Hepatocyte (in vitro differentiated cells): ENCODE data around the gene CRAMP1. TPM values are rescaled to one million over a fixed set of nuclear protein-coding genes. Genes with fewer than 3 reads are reported as not detected.

Experiments
- DNase-seq: peaks from one replicate; pipeline ENCODE4 v3.0.0-alpha.2; 2016; ENCODE audit warnings: low spot score
- H2AFZ ChIP-seq: fragments of 200-600 bp; sonication (generic); 2 replicates; pipeline ENCODE4 v1.6.0; 2016; ENCODE audit warnings: antibody characterized with exemption, mild to moderate bottlenecking
- H3K27ac ChIP-seq: fragments of 200-600 bp; sonication (generic); 2 replicates; pipeline ENCODE4 v1.5.1; 2016; ENCODE audit warnings: mild to moderate bottlenecking
- H3K27me3 ChIP-seq: fragments of 200-600 bp; sonication (generic); 2 replicates; pipeline ENCODE4 v1.6.1; 2016
- H3K36me3 ChIP-seq: fragments of 200-600 bp; sonication (generic); replicated peaks from 2 replicates; pipeline ENCODE4 v1.5.1; 2016; ENCODE audit warnings: low read depth; ENCODE audit not compliant: insufficient read depth
- H3K4me1 ChIP-seq: fragments of 200-600 bp; sonication (generic); 2 replicates; pipeline ENCODE4 v1.5.1; 2016; ENCODE audit warnings: mild to moderate bottlenecking, moderate library complexity; ENCODE audit not compliant: insufficient read depth
- H3K4me2 ChIP-seq: fragments of 200-600 bp; sonication (generic); 2 replicates; pipeline ENCODE4 v1.6.0; 2016
- H3K4me3 ChIP-seq: fragments of 200-600 bp; sonication (generic); 2 replicates; pipeline ENCODE4 v1.5.1; 2016; ENCODE audit warnings: mild to moderate bottlenecking
- H3K79me2 ChIP-seq: fragments of 200-600 bp; sonication (generic); 2 replicates; pipeline ENCODE4 v1.6.0; 2017; ENCODE audit warnings: mild to moderate bottlenecking
- H3K9me2 ChIP-seq: fragments of 200-600 bp; sonication (generic); replicated peaks from 2 replicates; pipeline ENCODE4 v1.6.0; 2017; ENCODE audit warnings: mild to moderate bottlenecking; ENCODE audit not compliant: insufficient read depth
- H3K9me3 ChIP-seq: fragments of 200-600 bp; sonication (generic); 2 replicates; pipeline ENCODE4 v1.5.1; 2016; ENCODE audit warnings: low read depth, mild to moderate bottlenecking
- H4K20me1 ChIP-seq: fragments of 200-600 bp; sonication (generic); 2 replicates; pipeline ENCODE4 v1.6.0; 2016; ENCODE audit warnings: mild to moderate bottlenecking; ENCODE audit not compliant: insufficient read depth, poor library complexity, severe bottlenecking
- CTCF ChIP-seq: fragments of 200-600 bp; sonication (generic); IDR thresholded peaks from 2 replicates; pipeline ENCODE4 v1.5.1; 2016; ENCODE audit warnings: antibody characterized with exemption, mild to moderate bottlenecking; ENCODE audit not compliant: poor library complexity
- EZH2 ChIP-seq: fragments of 200-600 bp; sonication (generic); IDR thresholded peaks from 2 replicates; pipeline ENCODE4 v1.6.1; 2016; ENCODE audit warnings: antibody characterized with exemption, mild to moderate bottlenecking, borderline replicate concordance
- EZH2phosphoT487 ChIP-seq: fragments of 200-600 bp; sonication (generic); IDR thresholded peaks from one replicate; pipeline ENCODE4 v1.6.1; 2018; ENCODE audit warnings: antibody characterized with exemption, mild to moderate bottlenecking, low read depth, moderate library complexity; ENCODE audit not compliant: unreplicated experiment, severe bottlenecking
- WGBS: methylation state at CpG from one replicate; pipeline ENCODE4 v1.1.6; 2016; ENCODE audit warnings: low lambda C conversion rate; ENCODE audit errors: missing lambda C conversion rate; 5-methylcytosine and 5-hydroxymethylcytosine counted together
- polyA plus RNA-seq: library from polyadenylated mRNA; unstranded; fragments of >200 nt; fragmentation: Nextera tagmentation; extraction: Ambion mirVana; gene quantifications from 2 replicates; pipeline ENCODE4 v1.2.1, GENCODE V29; 2016
- total RNA-seq: library from RNA; depleted of rRNA; stranded (reverse); fragments of >200 nt; gene quantifications from 2 replicates; pipeline ENCODE4 v1.2.3, GENCODE V29; 2014

The CRAMP1 gene
- total and polyA plus RNA-seq, 2 experiments from 2014 or later: 6.7 to 8.2 TPM

GRCh38 chr16:1626327-1626726, 14.2 kb downstream of the CRAMP1 start:
- H2AFZ ChIP-seq: no peak overlapping the region
- no peaks in the 10 kb centered on the region for H3K9me3 ChIP-seq
- peaks cover 36% of the 10 kb centered on the region for H4K20me1 ChIP-seq
- WGBS: 88% methylated on average over 6 of the region's 6 CpGs
- no peaks in the 10 kb centered on the region for H3K9me2 ChIP-seq
- H3K4me2 ChIP-seq: no peak overlapping the region
- H3K27me3 ChIP-seq: no peaks in the 10 kb centered on the region
- no peaks in the 10 kb centered on the region for H3K4me1 ChIP-seq
- H3K79me2 ChIP-seq: peaks cover 100% of the 10 kb centered on the region
- no peak overlapping the region for H3K4me3 ChIP-seq
- H3K27ac ChIP-seq: no peak overlapping the region
- DNase-seq: no peak
- H3K36me3 ChIP-seq: no peaks in the 10 kb centered on the region
- no peak for TF ChIP-seq EZH2phosphoT487
- TF ChIP-seq EZH2: no peak
- TF ChIP-seq CTCF: no peak

GRCh38 chr16:1626776-1627175, 14.6 kb downstream of the CRAMP1 start:
- Histone ChIP-seq H3K27ac (no peak overlapping the region), H3K4me3 (no peak overlapping the region), H2AFZ (no peak overlapping the region), H3K36me3 (no peaks in the 10 kb centered on the region), H4K20me1 (peaks cover 38% of the 10 kb centered on the region), H3K79me2 (peaks cover 99% of the 10 kb centered on the region), H3K4me1 (no peaks in the 10 kb centered on the region), H3K9me3 (no peaks in the 10 kb centered on the region), H3K4me2 (no peak overlapping the region), H3K9me2 (no peaks in the 10 kb centered on the region), H3K27me3 (no peaks in the 10 kb centered on the region)
- DNase-seq: no peak
- TF ChIP-seq CTCF: no peak
- no peak for TF ChIP-seq EZH2phosphoT487
- TF ChIP-seq EZH2: no peak
- WGBS: 97% methylated on average over 9 of the region's 9 CpGs

- H4K20me1 ChIP-seq: peaks cover 22% of the 10 kb centered on the region
- no peaks in the 10 kb centered on the region for H3K36me3 ChIP-seq
- DNase-seq: no peak
- H3K27me3 ChIP-seq: no peaks in the 10 kb centered on the region
- 96% methylated on average over 20 of the region's 20 CpGs for WGBS
- no peak overlapping the region for H3K4me2 ChIP-seq
- H3K9me3 ChIP-seq: no peaks in the 10 kb centered on the region
- H3K27ac ChIP-seq: no peak overlapping the region
- TF ChIP-seq EZH2 (no peak), EZH2phosphoT487 (no peak), CTCF (no peak)
- no peak overlapping the region for H2AFZ ChIP-seq
- H3K79me2 ChIP-seq: peaks cover 92% of the 10 kb centered on the region
- no peak overlapping the region for H3K4me3 ChIP-seq
- no peaks in the 10 kb centered on the region for H3K4me1 ChIP-seq
- H3K9me2 ChIP-seq: no peaks in the 10 kb centered on the region
Measured at GRCh38 chr16:1630450-1631213, 18.5 kb downstream of the CRAMP1 start.
